Mesenchymal stem cell (in vitro differentiated cells and primary cell): ENCODE measurements around the gene ACP7.

Source experiments
- DNase-seq: peaks from one replicate; pipeline ENCODE4 v3.0.0-alpha.2; 2013
- H2AFZ ChIP-seq: one replicate; pipeline ENCODE4 v1.6.1; 2013; ENCODE audit warnings: low read depth, mild to moderate bottlenecking, control low read depth, inconsistent platforms, low read length, moderate library complexity
- H2AK5ac ChIP-seq: 2 replicates; pipeline ENCODE4 v1.6.1; 2013; ENCODE audit warnings: low read length, moderate library complexity, mild to moderate bottlenecking, inconsistent platforms; ENCODE audit not compliant: severe bottlenecking
- H2BK120ac ChIP-seq: one replicate; pipeline ENCODE4 v1.6.1; 2013; ENCODE audit warnings: low read depth, mild to moderate bottlenecking, inconsistent platforms, low read length, moderate library complexity
- H2BK12ac ChIP-seq, 2 experiments: one replicate each; pipeline ENCODE4 v1.6.1; 2013; ENCODE audit warnings: inconsistent platforms in 2 of 2, low read length in 2 of 2, mild to moderate bottlenecking in 2 of 2, moderate library complexity in 2 of 2, control low read depth in 1 of 2
- H2BK15ac ChIP-seq: one replicate; pipeline ENCODE4 v1.6.1; 2013; ENCODE audit warnings: mild to moderate bottlenecking, low read depth, inconsistent platforms; ENCODE audit not compliant: poor library complexity, severe bottlenecking
- H2BK5ac ChIP-seq: 2 replicates; pipeline ENCODE4 v1.6.1; 2013; ENCODE audit warnings: low read depth, mild to moderate bottlenecking, low read length, control low read depth, inconsistent platforms; ENCODE audit not compliant: poor library complexity, severe bottlenecking
- H3K14ac ChIP-seq, 2 experiments: one replicate each; pipeline ENCODE4 v1.6.1; 2013; ENCODE audit warnings: inconsistent platforms in 2 of 2, low read length in 2 of 2, control low read depth in 1 of 2, mild to moderate bottlenecking in 1 of 2, moderate library complexity in 1 of 2
- H3K18ac ChIP-seq, 2 experiments: one replicate each; pipeline ENCODE4 v1.6.1; 2013; ENCODE audit warnings: inconsistent platforms in 2 of 2, low read length in 2 of 2, control low read depth in 1 of 2, low read depth in 1 of 2, mild to moderate bottlenecking in 1 of 2
- H3K23ac ChIP-seq, 2 experiments: one replicate each; pipeline ENCODE4 v1.6.1; 2013; ENCODE audit warnings: inconsistent platforms in 2 of 2, low read length in 2 of 2, mild to moderate bottlenecking in 2 of 2, moderate library complexity in 2 of 2, control low read depth in 1 of 2
- H3K27ac ChIP-seq: 2 replicates; pipeline ENCODE4 v1.5.1; 2013; ENCODE audit warnings: mild to moderate bottlenecking, moderate library complexity, low read length, control low read depth, inconsistent platforms; ENCODE audit not compliant: poor library complexity, severe bottlenecking
- H3K27me3 ChIP-seq, 2 experiments: 2 replicates each; pipeline versions ENCODE4 v1.6.1 to v1.7.0; 2013; ENCODE audit warnings: low read length in 2 of 2, mild to moderate bottlenecking in 2 of 2, moderate library complexity in 2 of 2, control low read depth in 1 of 2, inconsistent platforms in 1 of 2; ENCODE audit not compliant: control insufficient read depth in 1 of 2, insufficient read depth in 1 of 2
- H3K36me3 ChIP-seq, 2 experiments: 2 replicates each; pipeline versions ENCODE4 v1.6.1 to v1.7.0; 2013; ENCODE audit warnings: low read length in 2 of 2, control low read depth in 1 of 2, inconsistent platforms in 1 of 2, low read depth in 1 of 2, mild to moderate bottlenecking in 1 of 2; ENCODE audit not compliant: insufficient read depth in 2 of 2, control insufficient read depth in 1 of 2
- H3K4ac ChIP-seq, 2 experiments: one replicate each; pipeline ENCODE4 v1.6.1; 2013; ENCODE audit warnings: inconsistent platforms in 2 of 2, low read length in 2 of 2, mild to moderate bottlenecking in 2 of 2, moderate library complexity in 2 of 2, control low read depth in 1 of 2, low read depth in 1 of 2
- H3K4me1 ChIP-seq: 2 replicates; pipeline ENCODE4 v1.6.1; 2013; ENCODE audit warnings: low read depth, low read length, control low read depth; ENCODE audit not compliant: control insufficient read depth, insufficient read depth
- H3K4me2 ChIP-seq: 2 replicates; pipeline ENCODE4 v1.6.1; 2013; ENCODE audit warnings: low read length, mild to moderate bottlenecking, inconsistent platforms; ENCODE audit not compliant: poor library complexity, severe bottlenecking
- H3K4me3 ChIP-seq, 2 experiments: 2 replicates each; pipeline versions ENCODE4 v1.5.1 to v1.7.0; 2013; ENCODE audit warnings: low read length in 2 of 2, mild to moderate bottlenecking in 2 of 2, control low read depth in 1 of 2, low read depth in 1 of 2; ENCODE audit not compliant: insufficient read depth in 1 of 2
- H3K79me1 ChIP-seq: replicated peaks from 2 replicates; pipeline ENCODE4 v1.6.1; 2013; ENCODE audit warnings: mild to moderate bottlenecking, control low read depth, low read length, inconsistent platforms; ENCODE audit not compliant: poor library complexity, severe bottlenecking
- H3K9ac ChIP-seq: 2 replicates; pipeline ENCODE4 v1.7.0; 2013; ENCODE audit warnings: mild to moderate bottlenecking, low read length, moderate library complexity
- H3K9me3 ChIP-seq: 2 replicates; pipeline ENCODE4 v1.7.0; 2013; ENCODE audit warnings: mild to moderate bottlenecking, low read length; ENCODE audit not compliant: control insufficient read depth
- H4K8ac ChIP-seq: one replicate; pipeline ENCODE4 v1.6.1; 2013; ENCODE audit warnings: inconsistent platforms, mild to moderate bottlenecking, low read length, moderate library complexity
- H4K91ac ChIP-seq: one replicate; pipeline ENCODE4 v1.6.1; 2013; ENCODE audit warnings: mild to moderate bottlenecking, low read length, inconsistent platforms
- whole genome bisulfite sequencing: methylation state at CpG from one replicate; pipeline ENCODE4 v1.1.7; 2013; ENCODE audit warnings: mixed read lengths; 5-methylcytosine and 5-hydroxymethylcytosine counted together

ACP7 gene

GRCh38 chr19:39082167-39082566 is 2.0 kb upstream of the ACP7 start:
- peaks cover 9% of the 10 kb centered on the region for H3K4me1 ChIP-seq
- peaks cover 0 to 44% of the 10 kb centered on the region in 2 experiments for H3K27me3 ChIP-seq
- WGBS, result 79% methylated on average over 6 of the region's 7 CpGs

GRCh38 chr19:39082745-39083598 is 1.2 kb upstream of the ACP7 start:
- Histone ChIP-seq H2AFZ (no peak overlapping the region), H3K9me3 (no peaks in the 10 kb centered on the region), H3K23ac (no peak overlapping the region), H3K4me3 (peak overlapping the region in 1 of 2 experiments; percentile 83), H3K18ac (no peak overlapping the region), H3K4me2 (no peak overlapping the region), H3K36me3 (no peaks in the 10 kb centered on the region), H3K4me1 (peaks cover 9% of the 10 kb centered on the region), H3K9ac (peak overlapping the region; percentile 80), H2BK12ac (no peak overlapping the region), H2BK5ac (no peak overlapping the region), H4K8ac (no peak overlapping the region), H3K4ac (no peak overlapping the region), H3K79me1 (no peaks in the 10 kb centered on the region), H2BK120ac (no peak overlapping the region), H2BK15ac (no peak overlapping the region), H3K27ac (no peak overlapping the region), H3K14ac (no peak overlapping the region), H3K27me3 (peaks cover 0 to 50% of the 10 kb centered on the region in 2 experiments), H4K91ac (no peak overlapping the region), H2AK5ac (no peak overlapping the region)
- DNase-seq, result no peak
- 76% methylated on average over 15 of the region's 15 CpGs for WGBS

More at GRCh38 chr19:39082167-39082566, 2.0 kb upstream of the ACP7 start:
- no peak overlapping the region for H2BK15ac ChIP-seq
- H3K4me2 ChIP-seq, result no peak overlapping the region
- no peaks in the 10 kb centered on the region for H3K9me3 ChIP-seq
- H2AK5ac ChIP-seq, result no peak overlapping the region
- H4K8ac ChIP-seq, result no peak overlapping the region
- H2BK120ac ChIP-seq, result no peak overlapping the region
- no peak overlapping the region for H2BK5ac ChIP-seq
- no peak overlapping the region for H2AFZ ChIP-seq
- H3K79me1 ChIP-seq, result no peaks in the 10 kb centered on the region
- H4K91ac ChIP-seq, result no peak overlapping the region
- no peak overlapping the region for H3K4ac ChIP-seq
- no peak overlapping the region for H3K18ac ChIP-seq
- H3K4me3 ChIP-seq, result peak overlapping the region in 1 of 2 experiments; percentile 83
- no peak for DNase-seq
- H3K9ac ChIP-seq, result peak overlapping the region; percentile 80
- H2BK12ac ChIP-seq, result no peak overlapping the region
- peaks cover 0 to 6% of the 10 kb centered on the region in 2 experiments for H3K36me3 ChIP-seq
- no peak overlapping the region for H3K14ac ChIP-seq
- no peak overlapping the region for H3K23ac ChIP-seq
- H3K27ac ChIP-seq, result no peak overlapping the region

- Histone ChIP-seq H2AK5ac (no peak overlapping the region), H3K27ac (no peak overlapping the region), H3K23ac (no peak overlapping the region), H3K36me3 (no peaks in the 10 kb centered on the region), H3K9ac (peak overlapping the region; percentile 80), H3K4me2 (no peak overlapping the region), H2BK15ac (no peak overlapping the region), H2BK12ac (no peak overlapping the region), H3K79me1 (no peaks in the 10 kb centered on the region), H2BK120ac (no peak overlapping the region), H2BK5ac (no peak overlapping the region), H3K4me3 (peak overlapping the region in 1 of 2 experiments; percentile 83), H3K27me3 (peaks cover 0 to 55% of the 10 kb centered on the region in 2 experiments), H4K8ac (no peak overlapping the region), H3K4me1 (peaks cover 9% of the 10 kb centered on the region), H3K18ac (no peak overlapping the region), H4K91ac (no peak overlapping the region), H3K9me3 (no peaks in the 10 kb centered on the region), H3K14ac (no peak overlapping the region), H2AFZ (no peak overlapping the region), H3K4ac (no peak overlapping the region)
- no peak for DNase-seq
- 40% methylated on average over 14 of the region's 14 CpGs for WGBS
Measured at GRCh38 chr19:39083599-39083982, 577 bp upstream of the ACP7 start.

- no peak overlapping the region for H4K8ac ChIP-seq
- no peak overlapping the region for H2BK120ac ChIP-seq
- 43% methylated on average over 7 of the region's 7 CpGs for WGBS
- H3K27ac ChIP-seq, result no peak overlapping the region
- H3K79me1 ChIP-seq, result no peaks in the 10 kb centered on the region
- H3K18ac ChIP-seq, result no peak overlapping the region
- H3K4me2 ChIP-seq, result no peak overlapping the region
- H4K91ac ChIP-seq, result no peak overlapping the region
- H3K4me1 ChIP-seq, result peaks cover 9% of the 10 kb centered on the region
- no peak overlapping the region for H2BK5ac ChIP-seq
- H3K9ac ChIP-seq, result peak overlapping the region; percentile 80
- no peaks in the 10 kb centered on the region for H3K36me3 ChIP-seq
- no peak overlapping the region for H3K4ac ChIP-seq
- H2AFZ ChIP-seq, result no peak overlapping the region
- H3K27me3 ChIP-seq, result peaks cover 0 to 59% of the 10 kb centered on the region in 2 experiments
- H2BK15ac ChIP-seq, result no peak overlapping the region
- H3K9me3 ChIP-seq, result no peaks in the 10 kb centered on the region
- H3K4me3 ChIP-seq, result peak overlapping the region in 1 of 2 experiments; percentile 83
- H3K14ac ChIP-seq, result no peak overlapping the region
- no peak overlapping the region for H2AK5ac ChIP-seq
- no peak for DNase-seq
- no peak overlapping the region for H3K23ac ChIP-seq
- H2BK12ac ChIP-seq, result no peak overlapping the region
Measured at GRCh38 chr19:39084732-39085080, 538 bp downstream of the ACP7 start.
